Measurements from ENCODE around the gene DNAH8.
A peak's percentile ranks its signal among the peaks of the same experiment; 100 is the strongest.

The DNAH8 gene, protein sequence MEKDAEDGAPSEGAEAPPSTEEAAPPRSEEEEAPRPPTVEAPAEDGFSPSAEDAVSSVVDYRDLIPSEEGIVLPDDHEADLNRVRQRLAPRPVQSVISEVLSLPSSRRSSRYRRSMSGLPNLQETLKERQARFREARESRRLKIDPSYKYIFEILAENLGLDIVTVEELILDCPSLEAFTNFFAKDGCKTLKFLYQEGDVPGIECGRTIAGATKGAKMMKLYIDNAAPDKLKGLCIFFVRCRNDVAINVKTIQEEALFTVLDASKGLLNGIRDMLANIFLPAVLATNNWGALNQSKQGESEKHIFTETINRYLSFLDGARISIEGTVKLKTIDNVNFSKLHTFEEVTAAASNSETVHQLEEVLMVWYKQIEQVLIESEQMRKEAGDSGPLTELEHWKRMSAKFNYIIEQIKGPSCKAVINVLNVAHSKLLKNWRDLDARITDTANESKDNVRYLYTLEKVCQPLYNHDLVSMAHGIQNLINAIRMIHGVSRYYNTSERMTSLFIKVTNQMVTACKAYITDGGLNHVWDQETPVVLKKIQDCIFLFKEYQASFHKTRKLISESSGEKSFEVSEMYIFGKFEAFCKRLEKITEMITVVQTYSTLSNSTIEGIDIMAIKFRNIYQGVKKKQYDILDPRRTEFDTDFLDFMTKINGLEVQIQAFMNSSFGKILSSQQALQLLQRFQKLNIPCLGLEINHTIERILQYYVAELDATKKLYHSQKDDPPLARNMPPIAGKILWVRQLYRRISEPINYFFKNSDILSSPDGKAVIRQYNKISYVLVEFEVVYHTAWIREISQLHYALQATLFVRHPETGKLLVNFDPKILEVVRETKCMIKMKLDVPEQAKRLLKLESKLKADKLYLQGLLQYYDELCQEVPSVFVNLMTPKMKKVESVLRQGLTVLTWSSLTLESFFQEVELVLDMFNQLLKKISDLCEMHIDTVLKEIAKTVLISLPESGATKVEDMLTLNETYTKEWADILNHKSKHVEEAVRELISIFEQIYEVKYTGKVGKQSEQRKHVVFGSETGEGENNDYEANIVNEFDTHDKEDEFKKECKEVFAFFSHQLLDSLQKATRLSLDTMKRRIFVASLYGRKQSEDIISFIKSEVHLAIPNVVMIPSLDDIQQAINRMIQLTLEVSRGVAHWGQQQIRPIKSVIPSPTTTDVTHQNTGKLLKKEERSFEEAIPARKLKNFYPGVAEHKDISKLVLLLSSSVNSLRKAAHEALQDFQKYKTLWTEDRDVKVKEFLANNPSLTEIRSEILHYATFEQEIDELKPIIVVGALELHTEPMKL (N-terminal part only)

GRCh38 chr6:38715016-38715689 is at the start of gene DNAH8:
TSS of gene DNAH8 (plus strand) at chr6:38715311. CDS start at chr6:38722810, 7,499 bp downstream.
- intact Hi-C loops (cut with DNase I), result no loop called here
- DNase-seq, result peak in 9 of 42 donors; percentile 4 to 30 (median 18)

- peak in 13 of 42 donors; percentile 11 to 61 (median 27) for DNase-seq
- intact Hi-C loops (cut with DNase I), result no loop called here
Measured at GRCh38 chr6:38671885-38672467, 43.1 kb upstream of the DNAH8 start.

- intact Hi-C loops (cut with DNase I), result no loop called here
- no peak for DNase-seq
Measured at GRCh38 chr6:38673397-38674165, 41.5 kb upstream of the DNAH8 start.

GRCh38 chr6:38676236-38676973 is 38.7 kb upstream of the DNAH8 start:
- no peak for DNase-seq
- intact Hi-C loops (cut with DNase I), result no loop called here

GRCh38 chr6:38676974-38677544 is 38.1 kb upstream of the DNAH8 start:
- no peak for DNase-seq
- intact Hi-C loops (cut with DNase I), result no loop called here

GRCh38 chr6:38678178-38678760 is 36.8 kb upstream of the DNAH8 start:
- intact Hi-C loops (cut with DNase I), result no loop called here
- DNase-seq, result no peak

DNA sequence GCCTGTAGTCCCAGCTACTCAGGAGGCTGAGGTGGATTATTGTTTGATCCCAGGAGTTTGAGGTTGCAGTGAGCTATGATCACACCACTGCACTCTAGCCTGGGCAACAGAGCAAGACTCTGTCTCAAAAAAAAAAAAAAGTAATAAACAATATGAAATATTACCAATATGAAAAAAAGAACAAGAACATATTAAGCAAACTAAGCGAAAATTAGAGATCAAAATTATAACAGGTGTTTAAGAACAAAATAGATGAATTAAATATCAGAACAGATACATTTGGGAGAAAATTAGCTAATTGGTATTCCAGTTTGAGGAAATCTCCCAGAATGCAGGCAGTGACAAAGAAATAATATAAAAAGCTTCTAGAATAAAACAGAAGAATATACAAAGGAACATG is 35.4 kb upstream of the DNAH8 start:
- no peak for DNase-seq
- intact Hi-C loops (cut with DNase I), result no loop called here

DNA sequence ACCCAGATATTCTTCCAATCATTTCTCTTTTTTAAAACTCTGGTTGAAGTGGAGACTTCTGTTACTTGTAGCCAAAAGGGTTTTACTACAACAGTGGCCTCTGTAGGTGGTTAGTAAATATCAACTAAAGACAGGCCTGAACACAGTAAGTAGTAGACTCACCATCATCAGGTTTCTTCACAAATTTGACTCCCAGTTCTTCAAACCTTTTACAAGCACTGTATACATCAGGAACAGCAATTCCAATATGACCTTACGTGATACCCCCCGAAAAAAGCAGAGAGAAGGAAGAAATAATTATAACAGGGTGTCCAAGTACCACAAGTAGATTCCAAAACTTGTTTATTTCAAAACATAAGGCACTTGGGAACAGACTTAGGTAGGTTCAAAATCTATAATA is 33.3 kb upstream of the DNAH8 start:
- intact Hi-C loops (cut with DNase I), result no loop called here
- no peak for DNase-seq

- no peak for DNase-seq
- intact Hi-C loops (cut with DNase I), result no loop called here
Measured at GRCh38 chr6:38684237-38684636, 30.9 kb upstream of the DNAH8 start.

DNA sequence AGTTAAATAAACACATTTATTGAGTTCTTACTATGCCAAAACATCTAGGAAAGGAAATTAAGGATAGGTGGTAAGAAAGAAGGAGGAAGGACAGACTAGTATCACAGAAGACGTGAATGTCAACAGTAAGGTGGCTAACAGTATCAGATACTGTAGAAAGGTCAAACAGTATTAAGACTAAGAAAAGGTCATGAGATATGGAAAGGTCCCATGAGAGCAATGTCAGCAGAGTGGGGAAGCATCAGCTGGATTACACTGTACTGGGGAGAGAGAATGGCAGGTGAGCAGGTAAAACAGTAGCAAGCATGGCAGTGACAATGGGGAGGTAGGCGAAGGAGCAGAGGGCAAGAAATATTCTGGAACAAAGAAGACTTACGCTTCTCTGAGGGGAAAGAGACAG is 30.2 kb upstream of the DNAH8 start:
- DNase-seq, result no peak
- intact Hi-C loops (cut with DNase I), result no loop called here

- intact Hi-C loops (cut with DNase I), result no loop called here
- no peak for DNase-seq
Measured at GRCh38 chr6:38686270-38687042, 28.7 kb upstream of the DNAH8 start.

DNA sequence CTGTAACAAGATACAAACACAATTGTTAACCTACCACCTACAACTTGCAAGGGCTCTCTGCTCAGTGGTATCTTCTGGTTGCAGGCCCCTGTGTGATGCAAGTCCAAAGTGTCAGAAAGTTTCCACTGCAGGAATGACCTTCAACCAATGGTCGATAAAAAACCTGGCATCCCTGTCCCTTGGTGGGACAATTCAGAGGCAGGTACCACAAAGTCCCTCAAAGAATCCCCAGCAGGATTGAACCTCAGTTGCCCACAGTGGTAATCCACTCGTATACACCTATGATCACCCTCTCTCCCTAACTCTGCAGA is 28.1 kb upstream of the DNAH8 start:
- no peak for DNase-seq
- intact Hi-C loops (cut with DNase I), result no loop called here

GRCh38 chr6:38687549-38687948 is 27.6 kb upstream of the DNAH8 start:
- intact Hi-C loops (cut with DNase I), result no loop called here
- DNase-seq, result no peak

DNA sequence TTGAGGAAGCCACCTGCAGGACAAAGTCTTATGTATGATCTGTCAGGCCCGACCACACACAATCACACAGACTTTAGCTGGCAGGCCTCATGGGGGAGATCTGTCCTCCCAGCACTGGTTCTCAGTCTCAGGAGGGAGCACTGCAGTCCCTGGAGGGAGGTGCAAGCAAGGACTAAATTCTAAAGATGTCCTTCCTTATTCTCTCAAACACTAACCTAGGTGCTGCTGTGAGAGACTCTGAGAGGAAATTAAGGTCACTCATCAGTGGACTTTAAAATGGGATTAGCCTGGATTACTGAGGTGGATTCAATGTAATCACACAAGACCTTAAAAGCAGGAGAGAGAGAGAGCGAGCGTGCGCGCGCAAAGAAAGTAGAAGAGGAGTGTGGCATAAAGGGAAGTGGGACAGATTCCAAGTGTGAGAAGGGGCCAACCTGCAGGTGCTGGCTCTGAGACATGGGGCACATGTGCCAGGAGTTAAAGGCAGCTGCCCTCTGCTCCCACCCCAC is 26.5 kb upstream of the DNAH8 start:
- peak in 2 of 42 donors; percentile 1 to 24 for DNase-seq
- intact Hi-C loops (cut with DNase I), result no loop called here

GRCh38 chr6:38695227-38695900 is 19.7 kb upstream of the DNAH8 start:
- DNase-seq, result peak in 12 of 42 donors; percentile 10 to 62 (median 34)
- intact Hi-C loops (cut with DNase I), result no loop called here
